Keratinocyte (primary cell): Measurements from ENCODE around the gene ADAMTSL1. TPM values are rescaled to one million over a fixed set of nuclear protein-coding genes. Genes with fewer than 3 reads are reported as not detected.
A peak's percentile ranks its signal among the peaks of the same experiment; 100 is the strongest.

Experiments
- DNase-seq: peaks from one replicate; pipeline ENCODE4 v3.0.0-alpha.2; 2011; ENCODE audit warnings: low read depth, missing footprints, low spot score
- FAIRE-seq: peaks from 2 replicates; lab custom pipeline; 2011; peaks lifted over from hg19 to GRCh38; lab: Jason Lieb, UNC
- H2AFZ ChIP-seq: 2 replicates; pipeline ENCODE4 v1.6.0; 2012; ENCODE audit warnings: low read length, control low read depth, inconsistent platforms; ENCODE audit not compliant: control insufficient read depth
- H3K27ac ChIP-seq: 2 replicates; pipeline ENCODE4 v1.5.1; 2011; ENCODE audit warnings: low read length; ENCODE audit not compliant: control insufficient read depth, insufficient read depth
- H3K27me3 ChIP-seq: 3 replicates; pipeline ENCODE4 v1.6.0; 2011; ENCODE audit warnings: low read length; ENCODE audit not compliant: control insufficient read depth, insufficient read depth; ENCODE audit errors: extremely low read depth
- H3K36me3 ChIP-seq, 2 experiments: 2 replicates in 1 of 2; 3 replicates in 1 of 2; pipeline ENCODE4 v1.5.1; 2011; ENCODE audit warnings: low read length in 2 of 2, mild to moderate bottlenecking in 1 of 2; ENCODE audit not compliant: control insufficient read depth in 2 of 2, insufficient read depth in 2 of 2; ENCODE audit errors: extremely low read depth in 1 of 2
- H3K4me1 ChIP-seq: 3 replicates; pipeline ENCODE4 v1.5.1; 2011; ENCODE audit warnings: low read length; ENCODE audit not compliant: control insufficient read depth, insufficient read depth; ENCODE audit errors: extremely low read depth
- H3K4me2 ChIP-seq: 3 replicates; pipeline ENCODE4 v1.6.0; 2011; ENCODE audit warnings: low read depth, low read length; ENCODE audit not compliant: control insufficient read depth, insufficient read depth; ENCODE audit errors: extremely low read depth
- H3K4me3 ChIP-seq, 3 experiments: fragments of 200-600 bp in 1 of 3; sonication (generic) in 1 of 3; 2 replicates in 2 of 3; 3 replicates in 1 of 3; pipeline ENCODE4 v1.5.1; 2011 to 2016; ENCODE audit warnings: low read length in 3 of 3, mild to moderate bottlenecking in 3 of 3, control low read depth in 2 of 3, inconsistent platforms in 1 of 3, low read depth in 1 of 3, mixed read lengths in 1 of 3, mixed run types in 1 of 3, moderate library complexity in 1 of 3; ENCODE audit not compliant: control insufficient read depth in 2 of 3, insufficient read depth in 2 of 3; ENCODE audit errors: extremely low read depth in 1 of 3
- H3K79me2 ChIP-seq: 2 replicates; pipeline ENCODE4 v1.6.0; 2012; ENCODE audit warnings: low read length; ENCODE audit not compliant: control insufficient read depth, insufficient read depth
- H3K9ac ChIP-seq: 3 replicates; pipeline ENCODE4 v1.6.0; 2011; ENCODE audit warnings: low read length; ENCODE audit not compliant: control insufficient read depth, insufficient read depth; ENCODE audit errors: extremely low read depth
- H3K9me1 ChIP-seq: 3 replicates; pipeline ENCODE4 v1.6.0; 2011; ENCODE audit warnings: low read length; ENCODE audit not compliant: control insufficient read depth, insufficient read depth; ENCODE audit errors: extremely low read depth
- H3K9me3 ChIP-seq: 2 replicates; pipeline ENCODE4 v1.5.1; 2012; ENCODE audit warnings: low read depth, low read length; ENCODE audit not compliant: control insufficient read depth
- H4K20me1 ChIP-seq: 3 replicates; pipeline ENCODE4 v1.6.0; 2011; ENCODE audit warnings: low read length; ENCODE audit not compliant: control insufficient read depth, insufficient read depth; ENCODE audit errors: extremely low read depth
- CTCF ChIP-seq, 3 experiments: IDR thresholded peaks in 1 of 3; conservative IDR thresholded peaks in 1 of 3; optimal IDR thresholded peaks in 1 of 3; 2 replicates in 2 of 3; 3 replicates in 1 of 3; pipeline versions ENCODE3 to v1.5.1; 2011; ENCODE audit warnings: low read length in 3 of 3, mild to moderate bottlenecking in 3 of 3, moderate library complexity in 2 of 3, control low read depth in 1 of 3, inconsistent platforms in 1 of 3; ENCODE audit not compliant: insufficient read depth in 2 of 3; ENCODE audit errors: extremely low read depth in 1 of 3
- EZH2 ChIP-seq: IDR thresholded peaks from one replicate; pipeline ENCODE4 v1.6.1; 2012; ENCODE audit warnings: inconsistent platforms, mild to moderate bottlenecking, low read length, moderate library complexity
- dilution Hi-C: fragments of 300-500 bp; cut with MboI; formaldehyde crosslinking; loops from one replicate; pipeline ENCODE4 v1.7.0; 2020; ENCODE audit warnings: low sequenced_read_pairs; ENCODE audit not compliant: extremely low pct_ligation_motif_present
- polyA plus RNA-seq, 5 experiments: library from polyadenylated mRNA; depleted of rRNA in 3 of 5; stranded (reverse) in 3 of 5; stranded (forward) in 1 of 5; unstranded in 1 of 5; fragments of >200 nt; gene quantifications; 1 replicate in 1 of 5; 2 replicates in 3 of 5; 3 replicates in 1 of 5; pipeline versions ENCODE4 v1.2.1 to v1.2.3, GENCODE V29; 2011 to 2012; ENCODE audit warnings: missing spikeins in 2 of 5, low read depth in 1 of 5, low replicate concordance in 1 of 5

Gene ADAMTSL1
- polyA plus RNA-seq, 1 donor (not counting 4 experiments of a cell fraction or from before 2014, with no cell fraction given), result 1.1 TPM

- Histone ChIP-seq H3K27ac (peak overlapping the region; percentile 70), H3K9me3 (no peaks in the 10 kb centered on the region), H4K20me1 (no peaks in the 10 kb centered on the region), H3K4me2 (peak overlapping the region; percentile 39), H2AFZ (no peak overlapping the region), H3K36me3 (no peaks in the 10 kb centered on the region), H3K27me3 (no peaks in the 10 kb centered on the region), H3K79me2 (no peaks in the 10 kb centered on the region), H3K9me1 (no peaks in the 10 kb centered on the region), H3K4me1 (peaks cover 47% of the 10 kb centered on the region), H3K9ac (no peak overlapping the region), H3K4me3 (no peak overlapping the region)
- no peak for TF ChIP-seq CTCF (optimal IDR thresholded peaks at IDR 0.05 in 1 of 3, IDR thresholded peaks at IDR 0.05 in 1 of 3, conservative IDR thresholded peaks at IDR 0.05 in 1 of 3; ENCODE audit: extremely low read depth in 1 of 3, insufficient read depth in 2 of 3, low read length in 3 of 3)
- no peak for TF ChIP-seq EZH2
- DNase-seq (peak; percentile 46), FAIRE-seq (peak; percentile 73)
- dilution Hi-C loops, result loop anchor here (25.0 kb wide), 1 partner anchor 106 kb away; no protein-coding TSS in a partner anchor
These were observed 19.6 kb downstream of the ADAMTSL1 start for GRCh38 chr9:18493451-18493993.

GRCh38 chr9:18495065-18495464 is 21.1 kb downstream of the ADAMTSL1 start:
- dilution Hi-C loops, result loop anchor here (25.0 kb wide), 1 partner anchor 108 kb away; no protein-coding TSS in a partner anchor
- no peak overlapping the region for H3K9ac ChIP-seq
- FAIRE-seq (peak; percentile 34), DNase-seq (no peak)
- H3K9me1 ChIP-seq, result no peaks in the 10 kb centered on the region
- no peak overlapping the region for H2AFZ ChIP-seq
- no peaks in the 10 kb centered on the region for H3K27me3 ChIP-seq
- no peak overlapping the region for H3K27ac ChIP-seq
- H3K79me2 ChIP-seq, result no peaks in the 10 kb centered on the region
- TF ChIP-seq CTCF (optimal IDR thresholded peaks at IDR 0.05 in 1 of 3, IDR thresholded peaks at IDR 0.05 in 1 of 3, conservative IDR thresholded peaks at IDR 0.05 in 1 of 3; ENCODE audit: extremely low read depth in 1 of 3, insufficient read depth in 2 of 3, low read length in 3 of 3), result no peak
- no peak for TF ChIP-seq EZH2
- peaks cover 42% of the 10 kb centered on the region for H3K4me1 ChIP-seq
- no peak overlapping the region for H3K4me3 ChIP-seq
- no peaks in the 10 kb centered on the region for H4K20me1 ChIP-seq
- no peaks in the 10 kb centered on the region for H3K9me3 ChIP-seq
- no peaks in the 10 kb centered on the region for H3K36me3 ChIP-seq
- no peak overlapping the region for H3K4me2 ChIP-seq
